Hepatocyte (in vitro differentiated cells): ENCODE data around the gene ACRBP.

Experiments
- CTCF ChIP-seq: fragments of 200-600 bp; sonication (generic); IDR thresholded peaks from 2 replicates; pipeline ENCODE4 v1.5.1; 2016; ENCODE audit warnings: antibody characterized with exemption, mild to moderate bottlenecking; ENCODE audit not compliant: poor library complexity
- EZH2 ChIP-seq: fragments of 200-600 bp; sonication (generic); IDR thresholded peaks from 2 replicates; pipeline ENCODE4 v1.6.1; 2016; ENCODE audit warnings: antibody characterized with exemption, mild to moderate bottlenecking, borderline replicate concordance
- EZH2phosphoT487 ChIP-seq: fragments of 200-600 bp; sonication (generic); IDR thresholded peaks from one replicate; pipeline ENCODE4 v1.6.1; 2018; ENCODE audit warnings: antibody characterized with exemption, mild to moderate bottlenecking, low read depth, moderate library complexity; ENCODE audit not compliant: unreplicated experiment, severe bottlenecking

GRCh38 chr12:6632026-6632983 lies 14.9 kb downstream of the ACRBP start:
- TF ChIP-seq CTCF (no peak), EZH2 (no peak), EZH2phosphoT487 (no peak)
